Astrocyte (in vitro differentiated cells and primary cell): ENCODE data around the gene MYPN.

ENCODE experiments used
- EZH2 ChIP-seq: IDR thresholded peaks from 2 replicates; pipeline ENCODE4 v1.6.1; 2012; ENCODE audit warnings: mild to moderate bottlenecking, low read length, inconsistent platforms; ENCODE audit not compliant: insufficient read depth
- TF ChIP-seq, protein P1 (sequence below): IDR thresholded peaks from 2 replicates; pipeline ENCODE4 v1.5.1; 2011; ENCODE audit warnings: low read depth, mild to moderate bottlenecking, inconsistent platforms, low read length, moderate library complexity; ENCODE audit not compliant: insufficient read depth

GRCh38 chr10:68154211-68154497 is 44.9 kb downstream of the MYPN start:
- TF ChIP-seq, protein P1, sequence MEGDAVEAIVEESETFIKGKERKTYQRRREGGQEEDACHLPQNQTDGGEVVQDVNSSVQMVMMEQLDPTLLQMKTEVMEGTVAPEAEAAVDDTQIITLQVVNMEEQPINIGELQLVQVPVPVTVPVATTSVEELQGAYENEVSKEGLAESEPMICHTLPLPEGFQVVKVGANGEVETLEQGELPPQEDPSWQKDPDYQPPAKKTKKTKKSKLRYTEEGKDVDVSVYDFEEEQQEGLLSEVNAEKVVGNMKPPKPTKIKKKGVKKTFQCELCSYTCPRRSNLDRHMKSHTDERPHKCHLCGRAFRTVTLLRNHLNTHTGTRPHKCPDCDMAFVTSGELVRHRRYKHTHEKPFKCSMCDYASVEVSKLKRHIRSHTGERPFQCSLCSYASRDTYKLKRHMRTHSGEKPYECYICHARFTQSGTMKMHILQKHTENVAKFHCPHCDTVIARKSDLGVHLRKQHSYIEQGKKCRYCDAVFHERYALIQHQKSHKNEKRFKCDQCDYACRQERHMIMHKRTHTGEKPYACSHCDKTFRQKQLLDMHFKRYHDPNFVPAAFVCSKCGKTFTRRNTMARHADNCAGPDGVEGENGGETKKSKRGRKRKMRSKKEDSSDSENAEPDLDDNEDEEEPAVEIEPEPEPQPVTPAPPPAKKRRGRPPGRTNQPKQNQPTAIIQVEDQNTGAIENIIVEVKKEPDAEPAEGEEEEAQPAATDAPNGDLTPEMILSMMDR: no peak
- TF ChIP-seq EZH2: no peak
